Bronchial epithelial cell (primary cell): Measurements from ENCODE around the gene RXRG. TPM values are rescaled to one million over a fixed set of nuclear protein-coding genes. Genes with fewer than 3 reads are reported as not detected.
"Not testable (repeated sequence)": the region's sequence is repeated elsewhere in the genome, so short reads cannot be mapped to it uniquely, and the experiment has no call there.

Experiments used
- DNase-seq: peaks from one replicate; pipeline ENCODE4 v3.0.0-alpha.2; 2010; ENCODE audit warnings: low read depth
- FAIRE-seq: peaks from 2 replicates; lab custom pipeline; 2011; peaks lifted over from hg19 to GRCh38; lab: Jason Lieb, UNC
- H3K27me3 ChIP-seq: 2 replicates; pipeline ENCODE4 v1.5.1; 2011; ENCODE audit warnings: low read length; ENCODE audit not compliant: control insufficient read depth, insufficient read depth
- H3K36me3 ChIP-seq: 2 replicates; pipeline ENCODE4 v1.5.1; 2011; ENCODE audit warnings: low read length; ENCODE audit not compliant: control insufficient read depth, insufficient read depth
- H3K4me3 ChIP-seq: 2 replicates; pipeline ENCODE4 v1.5.1; 2011; ENCODE audit warnings: mild to moderate bottlenecking, low read depth, low read length, control low read depth
- CTCF ChIP-seq: IDR thresholded peaks from 2 replicates; pipeline ENCODE4 v1.5.1; 2011; ENCODE audit warnings: mild to moderate bottlenecking, moderate library complexity, low read length, control low read depth, inconsistent platforms; ENCODE audit not compliant: insufficient read depth, severe bottlenecking
- total RNA-seq: library from RNA; depleted of rRNA; stranded (reverse); fragments of >200 nt; gene quantifications from 2 replicates; pipeline ENCODE4 v1.2.1, GENCODE V29; 2014

The RXRG gene
- total RNA-seq, 1 donor from 2014 or later, result not detected

GRCh38 chr1:165473081-165473480 lies 28.2 kb upstream of the RXRG start:
- Histone ChIP-seq H3K4me3 (no peak overlapping the region), H3K27me3 (peaks cover 5% of the 10 kb centered on the region), H3K36me3 (no peaks in the 10 kb centered on the region)
- FAIRE-seq, result no peak
- no peak for DNase-seq
- no peak for TF ChIP-seq CTCF

- no peak overlapping the region for H3K4me3 ChIP-seq
- TF ChIP-seq CTCF, result no peak
- H3K27me3 ChIP-seq, result peaks cover 2% of the 10 kb centered on the region
- DNase-seq, result no peak
- no peaks in the 10 kb centered on the region for H3K36me3 ChIP-seq
- no peak for FAIRE-seq
Measured at GRCh38 chr1:165468726-165469249, 23.9 kb upstream of the RXRG start.

- H3K36me3 ChIP-seq, result no peaks in the 10 kb centered on the region
- H3K4me3 ChIP-seq, result no peak overlapping the region
- peaks cover 1% of the 10 kb centered on the region for H3K27me3 ChIP-seq
- no peak for TF ChIP-seq CTCF
- no peak for FAIRE-seq
- DNase-seq, result no peak
Measured at GRCh38 chr1:165468253-165468652, 23.3 kb upstream of the RXRG start.

GRCh38 chr1:165467706-165468105 lies 22.8 kb upstream of the RXRG start:
- DNase-seq (no peak), FAIRE-seq (no peak)
- Histone ChIP-seq H3K36me3 (no peaks in the 10 kb centered on the region), H3K27me3 (no peaks in the 10 kb centered on the region), H3K4me3 (no peak overlapping the region)
- TF ChIP-seq CTCF, result no peak

GRCh38 chr1:165463978-165464377 lies 19.1 kb upstream of the RXRG start:
- DNase-seq (no peak), FAIRE-seq (no peak)
- Histone ChIP-seq H3K4me3 (no peak overlapping the region), H3K27me3 (no peaks in the 10 kb centered on the region), H3K36me3 (no peaks in the 10 kb centered on the region)
- TF ChIP-seq CTCF, result no peak

- not testable (repeated sequence) for H3K27me3 ChIP-seq, H3K4me3 ChIP-seq, H3K36me3 ChIP-seq, DNase-seq, FAIRE-seq
Measured at GRCh38 chr1:165459683-165460082, 14.8 kb upstream of the RXRG start.
